GM23338 (cell line): ENCODE results near the gene PPP1R14B. TPM values are rescaled to one million over a fixed set of nuclear protein-coding genes. Genes with fewer than 3 reads are reported as not detected.

ENCODE experiments used
- ATAC-seq: fragments of 200-7000 bp; cut with Tn5 transposase; 3 replicates; pipeline ENCODE4 v1.9.1; 2020
- DNase-seq: peaks from one replicate; pipeline ENCODE4 v3.0.0-alpha.2; 2015; ENCODE audit warnings: low spot score
- H2AFZ ChIP-seq: fragments of 200-600 bp; sonication (generic); 2 replicates; pipeline ENCODE4 v1.8.0; 2016; ENCODE audit warnings: antibody characterized with exemption, mild to moderate bottlenecking, moderate library complexity
- H3F3A ChIP-seq: fragments of 200-600 bp; sonication (generic); replicated peaks from 2 replicates; pipeline ENCODE4 v1.8.0; 2017; ENCODE audit warnings: antibody characterized with exemption, mixed run types, low read depth
- H3K27ac ChIP-seq: fragments of 200-600 bp; sonication (generic); 2 replicates; pipeline ENCODE4 v1.6.1; 2016; ENCODE audit warnings: low read depth
- H3K27me3 ChIP-seq: fragments of 200-600 bp; sonication (generic); 2 replicates; pipeline ENCODE4 v1.8.0; 2016; ENCODE audit warnings: mild to moderate bottlenecking, mixed run types, moderate library complexity; ENCODE audit not compliant: insufficient read depth
- H3K36me3 ChIP-seq: fragments of 200-600 bp; sonication (generic); 2 replicates; pipeline ENCODE4 v1.8.0; 2016; ENCODE audit warnings: mild to moderate bottlenecking; ENCODE audit not compliant: insufficient read depth
- H3K4me1 ChIP-seq: fragments of 200-600 bp; sonication (generic); 2 replicates; pipeline ENCODE4 v1.8.0; 2016; ENCODE audit warnings: mild to moderate bottlenecking, moderate library complexity; ENCODE audit not compliant: insufficient read depth
- H3K4me2 ChIP-seq: fragments of 200-600 bp; sonication (generic); 2 replicates; pipeline ENCODE4 v1.7.1; 2017; ENCODE audit warnings: mixed run types
- H3K4me3 ChIP-seq: fragments of 200-600 bp; sonication (generic); 2 replicates; pipeline ENCODE4 v1.6.1; 2016; ENCODE audit warnings: mixed run types
- H3K79me2 ChIP-seq: fragments of 200-600 bp; sonication (generic); replicated peaks from 2 replicates; pipeline ENCODE4 v1.8.0; 2017; ENCODE audit warnings: mild to moderate bottlenecking; ENCODE audit not compliant: insufficient read depth
- H3K9me2 ChIP-seq: fragments of 200-600 bp; sonication (generic); 2 replicates; pipeline ENCODE4 v1.8.0; 2017; ENCODE audit not compliant: insufficient read depth
- H4K20me1 ChIP-seq: fragments of 200-600 bp; sonication (generic); replicated peaks from 2 replicates; pipeline ENCODE4 v1.8.0; 2017; ENCODE audit warnings: mild to moderate bottlenecking; ENCODE audit not compliant: insufficient read depth
- H3K27ac Mint-ChIP-seq: 2 replicates; pipeline ENCODE4 v1.8.0; 2020; ENCODE audit warnings: inconsistent platforms, mild to moderate bottlenecking, moderate library complexity, mixed read lengths
- H3K27me3 Mint-ChIP-seq: 3 replicates; pipeline ENCODE4 v1.8.0; 2022; ENCODE audit warnings: low read depth, mild to moderate bottlenecking, moderate library complexity, mixed read lengths, inconsistent platforms; ENCODE audit not compliant: insufficient read depth, poor library complexity
- H3K36me3 Mint-ChIP-seq: 3 replicates; pipeline ENCODE4 v1.8.0; 2021; ENCODE audit warnings: low read depth, mild to moderate bottlenecking, inconsistent platforms, moderate library complexity, mixed read lengths
- H3K4me1 Mint-ChIP-seq: 3 replicates; pipeline ENCODE4 v1.8.0; 2020; ENCODE audit warnings: mild to moderate bottlenecking, inconsistent platforms, mixed read lengths
- H3K4me3 Mint-ChIP-seq: 3 replicates; pipeline ENCODE4 v1.8.0; 2021; ENCODE audit warnings: moderate library complexity, mild to moderate bottlenecking, inconsistent platforms, mixed read lengths
- H3K9me3 Mint-ChIP-seq: 3 replicates; pipeline ENCODE4 v1.8.0; 2020; ENCODE audit warnings: moderate library complexity, mild to moderate bottlenecking, inconsistent platforms, mixed read lengths
- CREB1 ChIP-seq: fragments of 250-450 bp; sonication (Bioruptor Pico); IDR thresholded peaks from 2 replicates; pipeline ENCODE4 v1.5.0; 2020; ENCODE audit warnings: low read depth, mild to moderate bottlenecking, moderate library complexity
- EZH2 ChIP-seq: fragments of 200-600 bp; sonication (generic); IDR thresholded peaks from one replicate; pipeline ENCODE4 v1.8.0; 2017; ENCODE audit warnings: antibody characterized with exemption, mild to moderate bottlenecking, low read depth; ENCODE audit not compliant: unreplicated experiment
- EZH2phosphoT487 ChIP-seq: fragments of 200-600 bp; sonication (generic); IDR thresholded peaks from one replicate; pipeline ENCODE4 v1.8.1; 2018; ENCODE audit warnings: antibody characterized with exemption; ENCODE audit not compliant: unreplicated experiment
- JUNB ChIP-seq: IDR thresholded peaks from one replicate; pipeline ENCODE4 v1.6.1; 2016; ENCODE audit warnings: antibody characterized with exemption; ENCODE audit not compliant: unreplicated experiment
- NANOG ChIP-seq: IDR thresholded peaks from 2 replicates; pipeline ENCODE4 v1.6.1; 2016; ENCODE audit warnings: antibody characterized with exemption, borderline replicate concordance
- POLR2AphosphoS5 ChIP-seq: IDR thresholded peaks from 2 replicates; pipeline ENCODE4 v1.6.1; 2016; ENCODE audit warnings: antibody characterized with exemption, low read depth
- STAT1 ChIP-seq: IDR thresholded peaks from one replicate; pipeline ENCODE4 v1.6.1; 2016; ENCODE audit warnings: antibody characterized with exemption; ENCODE audit not compliant: unreplicated experiment
- ZNF114 ChIP-seq: fragments of 250-450 bp; sonication (Bioruptor Pico); IDR thresholded peaks from 2 replicates; pipeline ENCODE4 v1.5.0; 2020; ENCODE audit warnings: mild to moderate bottlenecking, moderate library complexity
- ZNF331 ChIP-seq: fragments of 250-450 bp; sonication (Bioruptor Pico); IDR thresholded peaks from 2 replicates; pipeline ENCODE4 v1.5.0; 2020; ENCODE audit warnings: low read depth, mild to moderate bottlenecking, moderate library complexity
- polyA plus RNA-seq: library from polyadenylated mRNA; unstranded; fragments of >200 nt; fragmentation: Nextera tagmentation; extraction: Ambion mirVana; gene quantifications from 2 replicates; pipeline ENCODE4 v1.2.1, GENCODE V29; 2016
- total RNA-seq: library from RNA; depleted of rRNA; stranded (reverse); fragments of >200 nt; shearing (Covaris generic); gene quantifications from 2 replicates; pipeline ENCODE4 v1.2.3, GENCODE V29; 2014
- TF ChIP-seq, protein P1 (sequence below): IDR thresholded peaks from 2 replicates; pipeline ENCODE4 v1.6.1; 2016; ENCODE audit warnings: antibody characterized with exemption
- TF ChIP-seq, protein P2 (sequence below), 2 experiments: fragments of 200-600 bp in 1 of 2; sonication (generic) in 1 of 2; conservative IDR thresholded peaks; 2 replicates each; pipeline versions ENCODE4 v1.5.1 to v1.6.1; 2016 to 2017; ENCODE audit warnings: antibody characterized with exemption in 2 of 2, low read depth in 2 of 2, mild to moderate bottlenecking in 2 of 2, moderate library complexity in 1 of 2
- TF ChIP-seq, protein P3 (sequence below): fragments of 250-450 bp; sonication (Bioruptor Pico); IDR thresholded peaks from 2 replicates; pipeline ENCODE4 v1.5.0; 2020; ENCODE audit warnings: mild to moderate bottlenecking, moderate library complexity
- TF ChIP-seq, protein P4 (sequence below): IDR thresholded peaks from one replicate; pipeline ENCODE4 v1.6.1; 2018; ENCODE audit warnings: antibody characterized with exemption; ENCODE audit not compliant: unreplicated experiment

The PPP1R14B gene
- total and polyA plus RNA-seq, 2 experiments from 2014 or later: 250 to 315 TPM

DNA sequence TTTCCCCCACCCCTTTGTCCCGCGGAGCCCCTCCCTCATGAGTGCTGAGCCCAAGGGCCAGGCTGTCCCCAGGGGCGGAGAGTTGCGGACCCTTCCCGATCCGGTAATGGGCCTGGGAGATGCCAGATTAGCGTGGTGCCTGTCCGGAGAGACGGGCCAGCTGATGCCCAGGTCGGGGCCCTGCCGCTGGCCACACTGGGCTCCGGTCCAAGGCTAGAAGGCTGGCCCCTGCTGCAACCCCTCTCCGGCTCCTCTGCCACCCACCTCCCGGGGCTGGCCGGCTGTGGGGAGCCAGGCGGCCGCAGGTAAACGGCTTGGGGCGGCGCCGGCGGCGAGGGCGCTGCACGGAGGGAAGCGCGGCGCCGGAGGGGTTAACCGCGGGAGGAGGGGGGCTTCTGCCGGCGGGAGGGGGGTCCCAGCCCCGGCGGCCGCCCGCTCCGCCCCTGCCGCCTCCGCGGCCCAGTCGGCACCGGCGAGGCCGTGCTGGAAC is 44.6 kb upstream of the PPP1R14B start, which contains the start of gene KCNK4:
TSS of gene KCNK4 (plus strand) at position 41 of the 490 bp plus-strand sequence. CDS start 1,717 bp downstream, outside the sequence.
- no peak within 1 kb of the TSS for H3K27ac Mint-ChIP-seq
- peak within 1 kb of the TSS; percentile 78 for H3K4me2 ChIP-seq

More for the DNA sequence above, 44.6 kb upstream of the PPP1R14B start, which contains the start of gene KCNK4:
- peak; percentile 57 for ATAC-seq
- Mint-ChIP-seq H3K4me1 (peaks cover 9% of the 10 kb centered on the region), H3K9me3 (no peaks in the 10 kb centered on the region; the same call in 1 of the 3 replicates), H3K36me3 (no peaks in the 10 kb centered on the region; the same call in 2 of the 3 replicates), H3K27me3 (peaks cover 74% of the 10 kb centered on the region), H3K4me3 (peak within 1 kb of the TSS; percentile 69)
- Histone ChIP-seq H3F3A (peaks cover 9% of the 10 kb centered on the region; the same call in 1 of the 2 replicates), H4K20me1 (peaks cover 13% of the 10 kb centered on the region), H2AFZ (no peak within 1 kb of the TSS), H3K4me3 (peak within 1 kb of the TSS; percentile 59), H3K27ac (no peak within 1 kb of the TSS), H3K27me3 (peaks cover 83% of the 10 kb centered on the region), H3K4me1 (peaks cover 2% of the 10 kb centered on the region; the same call in 1 of the 2 replicates), H3K36me3 (no peaks in the 10 kb centered on the region), H3K9me2 (no peaks in the 10 kb centered on the region), H3K79me2 (no peaks in the 10 kb centered on the region)
- TF ChIP-seq, protein P1, sequence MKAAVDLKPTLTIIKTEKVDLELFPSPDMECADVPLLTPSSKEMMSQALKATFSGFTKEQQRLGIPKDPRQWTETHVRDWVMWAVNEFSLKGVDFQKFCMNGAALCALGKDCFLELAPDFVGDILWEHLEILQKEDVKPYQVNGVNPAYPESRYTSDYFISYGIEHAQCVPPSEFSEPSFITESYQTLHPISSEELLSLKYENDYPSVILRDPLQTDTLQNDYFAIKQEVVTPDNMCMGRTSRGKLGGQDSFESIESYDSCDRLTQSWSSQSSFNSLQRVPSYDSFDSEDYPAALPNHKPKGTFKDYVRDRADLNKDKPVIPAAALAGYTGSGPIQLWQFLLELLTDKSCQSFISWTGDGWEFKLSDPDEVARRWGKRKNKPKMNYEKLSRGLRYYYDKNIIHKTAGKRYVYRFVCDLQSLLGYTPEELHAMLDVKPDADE: no peak
- TF ChIP-seq EZH2 (peak; percentile 87), JUNB (no peak), ZNF331 (CRISPR knock-in tag) (no peak), ZNF114 (CRISPR knock-in tag) (no peak), STAT1 (no peak), CREB1 (no peak), POLR2AphosphoS5 (no peak), NANOG (no peak), EZH2phosphoT487 (peak; percentile 64)
- TF ChIP-seq, protein P2, sequence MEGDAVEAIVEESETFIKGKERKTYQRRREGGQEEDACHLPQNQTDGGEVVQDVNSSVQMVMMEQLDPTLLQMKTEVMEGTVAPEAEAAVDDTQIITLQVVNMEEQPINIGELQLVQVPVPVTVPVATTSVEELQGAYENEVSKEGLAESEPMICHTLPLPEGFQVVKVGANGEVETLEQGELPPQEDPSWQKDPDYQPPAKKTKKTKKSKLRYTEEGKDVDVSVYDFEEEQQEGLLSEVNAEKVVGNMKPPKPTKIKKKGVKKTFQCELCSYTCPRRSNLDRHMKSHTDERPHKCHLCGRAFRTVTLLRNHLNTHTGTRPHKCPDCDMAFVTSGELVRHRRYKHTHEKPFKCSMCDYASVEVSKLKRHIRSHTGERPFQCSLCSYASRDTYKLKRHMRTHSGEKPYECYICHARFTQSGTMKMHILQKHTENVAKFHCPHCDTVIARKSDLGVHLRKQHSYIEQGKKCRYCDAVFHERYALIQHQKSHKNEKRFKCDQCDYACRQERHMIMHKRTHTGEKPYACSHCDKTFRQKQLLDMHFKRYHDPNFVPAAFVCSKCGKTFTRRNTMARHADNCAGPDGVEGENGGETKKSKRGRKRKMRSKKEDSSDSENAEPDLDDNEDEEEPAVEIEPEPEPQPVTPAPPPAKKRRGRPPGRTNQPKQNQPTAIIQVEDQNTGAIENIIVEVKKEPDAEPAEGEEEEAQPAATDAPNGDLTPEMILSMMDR (conservative IDR thresholded peaks at IDR 0.05; ENCODE audit: low read depth in 2 of 2): no peak
- TF ChIP-seq, protein P3, sequence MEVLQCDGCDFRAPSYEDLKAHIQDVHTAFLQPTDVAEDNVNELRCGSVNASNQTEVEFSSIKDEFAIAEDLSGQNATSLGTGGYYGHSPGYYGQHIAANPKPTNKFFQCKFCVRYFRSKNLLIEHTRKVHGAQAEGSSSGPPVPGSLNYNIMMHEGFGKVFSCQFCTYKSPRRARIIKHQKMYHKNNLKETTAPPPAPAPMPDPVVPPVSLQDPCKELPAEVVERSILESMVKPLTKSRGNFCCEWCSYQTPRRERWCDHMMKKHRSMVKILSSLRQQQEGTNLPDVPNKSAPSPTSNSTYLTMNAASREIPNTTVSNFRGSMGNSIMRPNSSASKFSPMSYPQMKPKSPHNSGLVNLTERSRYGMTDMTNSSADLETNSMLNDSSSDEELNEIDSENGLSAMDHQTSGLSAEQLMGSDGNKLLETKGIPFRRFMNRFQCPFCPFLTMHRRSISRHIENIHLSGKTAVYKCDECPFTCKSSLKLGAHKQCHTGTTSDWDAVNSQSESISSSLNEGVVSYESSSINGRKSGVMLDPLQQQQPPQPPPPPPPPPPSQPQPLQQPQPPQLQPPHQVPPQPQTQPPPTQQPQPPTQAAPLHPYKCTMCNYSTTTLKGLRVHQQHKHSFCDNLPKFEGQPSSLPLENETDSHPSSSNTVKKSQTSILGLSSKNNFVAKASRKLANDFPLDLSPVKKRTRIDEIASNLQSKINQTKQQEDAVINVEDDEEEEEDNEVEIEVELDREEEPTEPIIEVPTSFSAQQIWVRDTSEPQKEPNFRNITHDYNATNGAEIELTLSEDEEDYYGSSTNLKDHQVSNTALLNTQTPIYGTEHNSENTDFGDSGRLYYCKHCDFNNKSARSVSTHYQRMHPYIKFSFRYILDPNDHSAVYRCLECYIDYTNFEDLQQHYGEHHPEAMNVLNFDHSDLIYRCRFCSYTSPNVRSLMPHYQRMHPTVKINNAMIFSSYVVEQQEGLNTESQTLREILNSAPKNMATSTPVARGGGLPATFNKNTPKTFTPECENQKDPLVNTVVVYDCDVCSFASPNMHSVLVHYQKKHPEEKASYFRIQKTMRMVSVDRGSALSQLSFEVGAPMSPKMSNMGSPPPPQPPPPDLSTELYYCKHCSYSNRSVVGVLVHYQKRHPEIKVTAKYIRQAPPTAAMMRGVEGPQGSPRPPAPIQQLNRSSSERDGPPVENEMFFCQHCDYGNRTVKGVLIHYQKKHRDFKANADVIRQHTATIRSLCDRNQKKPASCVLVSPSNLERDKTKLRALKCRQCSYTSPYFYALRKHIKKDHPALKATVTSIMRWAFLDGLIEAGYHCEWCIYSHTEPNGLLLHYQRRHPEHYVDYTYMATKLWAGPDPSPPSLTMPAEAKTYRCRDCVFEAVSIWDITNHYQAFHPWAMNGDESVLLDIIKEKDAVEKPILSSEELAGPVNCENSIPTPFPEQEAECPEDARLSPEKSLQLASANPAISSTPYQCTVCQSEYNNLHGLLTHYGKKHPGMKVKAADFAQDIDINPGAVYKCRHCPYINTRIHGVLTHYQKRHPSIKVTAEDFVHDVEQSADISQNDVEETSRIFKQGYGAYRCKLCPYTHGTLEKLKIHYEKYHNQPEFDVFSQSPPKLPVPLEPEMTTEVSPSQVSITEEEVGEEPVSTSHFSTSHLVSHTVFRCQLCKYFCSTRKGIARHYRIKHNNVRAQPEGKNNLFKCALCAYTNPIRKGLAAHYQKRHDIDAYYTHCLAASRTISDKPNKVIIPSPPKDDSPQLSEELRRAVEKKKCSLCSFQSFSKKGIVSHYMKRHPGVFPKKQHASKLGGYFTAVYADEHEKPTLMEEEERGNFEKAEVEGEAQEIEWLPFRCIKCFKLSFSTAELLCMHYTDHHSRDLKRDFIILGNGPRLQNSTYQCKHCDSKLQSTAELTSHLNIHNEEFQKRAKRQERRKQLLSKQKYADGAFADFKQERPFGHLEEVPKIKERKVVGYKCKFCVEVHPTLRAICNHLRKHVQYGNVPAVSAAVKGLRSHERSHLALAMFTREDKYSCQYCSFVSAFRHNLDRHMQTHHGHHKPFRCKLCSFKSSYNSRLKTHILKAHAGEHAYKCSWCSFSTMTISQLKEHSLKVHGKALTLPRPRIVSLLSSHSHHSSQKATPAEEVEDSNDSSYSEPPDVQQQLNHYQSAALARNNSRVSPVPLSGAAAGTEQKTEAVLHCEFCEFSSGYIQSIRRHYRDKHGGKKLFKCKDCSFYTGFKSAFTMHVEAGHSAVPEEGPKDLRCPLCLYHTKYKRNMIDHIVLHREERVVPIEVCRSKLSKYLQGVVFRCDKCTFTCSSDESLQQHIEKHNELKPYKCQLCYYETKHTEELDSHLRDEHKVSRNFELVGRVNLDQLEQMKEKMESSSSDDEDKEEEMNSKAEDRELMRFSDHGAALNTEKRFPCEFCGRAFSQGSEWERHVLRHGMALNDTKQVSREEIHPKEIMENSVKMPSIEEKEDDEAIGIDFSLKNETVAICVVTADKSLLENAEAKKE (CRISPR knock-in tag): no peak
- TF ChIP-seq, protein P4, sequence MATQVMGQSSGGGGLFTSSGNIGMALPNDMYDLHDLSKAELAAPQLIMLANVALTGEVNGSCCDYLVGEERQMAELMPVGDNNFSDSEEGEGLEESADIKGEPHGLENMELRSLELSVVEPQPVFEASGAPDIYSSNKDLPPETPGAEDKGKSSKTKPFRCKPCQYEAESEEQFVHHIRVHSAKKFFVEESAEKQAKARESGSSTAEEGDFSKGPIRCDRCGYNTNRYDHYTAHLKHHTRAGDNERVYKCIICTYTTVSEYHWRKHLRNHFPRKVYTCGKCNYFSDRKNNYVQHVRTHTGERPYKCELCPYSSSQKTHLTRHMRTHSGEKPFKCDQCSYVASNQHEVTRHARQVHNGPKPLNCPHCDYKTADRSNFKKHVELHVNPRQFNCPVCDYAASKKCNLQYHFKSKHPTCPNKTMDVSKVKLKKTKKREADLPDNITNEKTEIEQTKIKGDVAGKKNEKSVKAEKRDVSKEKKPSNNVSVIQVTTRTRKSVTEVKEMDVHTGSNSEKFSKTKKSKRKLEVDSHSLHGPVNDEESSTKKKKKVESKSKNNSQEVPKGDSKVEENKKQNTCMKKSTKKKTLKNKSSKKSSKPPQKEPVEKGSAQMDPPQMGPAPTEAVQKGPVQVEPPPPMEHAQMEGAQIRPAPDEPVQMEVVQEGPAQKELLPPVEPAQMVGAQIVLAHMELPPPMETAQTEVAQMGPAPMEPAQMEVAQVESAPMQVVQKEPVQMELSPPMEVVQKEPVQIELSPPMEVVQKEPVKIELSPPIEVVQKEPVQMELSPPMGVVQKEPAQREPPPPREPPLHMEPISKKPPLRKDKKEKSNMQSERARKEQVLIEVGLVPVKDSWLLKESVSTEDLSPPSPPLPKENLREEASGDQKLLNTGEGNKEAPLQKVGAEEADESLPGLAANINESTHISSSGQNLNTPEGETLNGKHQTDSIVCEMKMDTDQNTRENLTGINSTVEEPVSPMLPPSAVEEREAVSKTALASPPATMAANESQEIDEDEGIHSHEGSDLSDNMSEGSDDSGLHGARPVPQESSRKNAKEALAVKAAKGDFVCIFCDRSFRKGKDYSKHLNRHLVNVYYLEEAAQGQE: no peak
- DNase-seq: peak; percentile 54
